Naive thymus-derived CD8-positive, alpha-beta T cell (primary cell): ENCODE measurements around the gene IFI27L2. TPM values are rescaled to one million over a fixed set of nuclear protein-coding genes. Genes with fewer than 3 reads are reported as not detected.

Experiments used
- ATAC-seq, 2 donors: fragments of 150-1000 bp; cut with Tn5 transposase in 1 of 2; sonication (Bioruptor Pico), chemical (Tn5 transposase) in 1 of 2; 1 replicate in 1 of 2; 2 replicates in 1 of 2; pipeline ENCODE4 v1.10.0; 2021; ENCODE audit warnings: mild to moderate bottlenecking in 2 of 2, moderate library complexity in 2 of 2
- POLR2A ChIA-PET: fragments of 350-600 bp; sonication (Branson Sonifier 250); formaldehyde crosslinking; loops from one replicate; lab custom pipeline; 2021; ENCODE audit warnings: antibody characterized with exemption; lab: Charles Lee
- DNase-seq, 10 donors: peaks; one replicate each; pipeline versions ENCODE4 v3.0.0 to v3.0.0-alpha.2; 2020 to 2022
- H3K27ac Mint-ChIP-seq, 10 donors: one replicate each; pipeline ENCODE4 v1.8.0; 2020 to 2022; ENCODE audit warnings: mild to moderate bottlenecking in 10 of 10, mixed read lengths in 10 of 10, moderate library complexity in 4 of 10, inconsistent platforms in 1 of 10
- H3K27me3 Mint-ChIP-seq, 5 donors: one replicate each; pipeline ENCODE4 v1.8.0; 2021 to 2022; ENCODE audit warnings: mixed read lengths in 5 of 5
- H3K36me3 Mint-ChIP-seq, 3 donors: one replicate each; pipeline ENCODE4 v1.8.0; 2020 to 2022; ENCODE audit warnings: mixed read lengths in 3 of 3, mild to moderate bottlenecking in 2 of 3, inconsistent platforms in 1 of 3
- H3K4me1 Mint-ChIP-seq, 4 donors: one replicate each; pipeline ENCODE4 v1.8.0; 2021 to 2022; ENCODE audit warnings: mixed read lengths in 4 of 4
- H3K4me3 Mint-ChIP-seq, 10 donors: one replicate each; pipeline ENCODE4 v1.8.0; 2020 to 2022; ENCODE audit warnings: mild to moderate bottlenecking in 10 of 10, mixed read lengths in 10 of 10, moderate library complexity in 6 of 10, inconsistent platforms in 1 of 10
- H3K9me3 Mint-ChIP-seq, 9 donors: one replicate each; pipeline ENCODE4 v1.8.0; 2020 to 2022; ENCODE audit warnings: mixed read lengths in 9 of 9, mild to moderate bottlenecking in 3 of 9, inconsistent platforms in 1 of 9, moderate library complexity in 1 of 9
- polyA plus RNA-seq, 3 donors: library from polyadenylated mRNA; unstranded; fragments of 300-500 nt; fragmentation: Illumina TruSeq; gene quantifications; one replicate each; pipeline ENCODE4 v1.2.3, GENCODE V29; 2021
- total RNA-seq, 8 experiments: library from RNA in 2 of 8; stranded (reverse) in 2 of 8; gene quantifications; one replicate each; pipeline ENCODE4 v1.2.3 and lab custom pipeline; 2021 to 2026

The IFI27L2 gene
- total and polyA plus RNA-seq, 5 experiments from 2014 or later: 27.5 to 86.5 (median 59.3) TPM

GRCh38 chr14:94089479-94089878 is 39.9 kb downstream of the IFI27L2 start:
- Mint-ChIP-seq H3K27me3 (peaks cover 0 to 2% (median 0%) of the 10 kb centered on the region in 5 donors), H3K27ac (no peak overlapping the region), H3K9me3 (no peaks in the 10 kb centered on the region), H3K4me3 (no peak overlapping the region), H3K4me1 (peaks cover 0 to 2% (median 0%) of the 10 kb centered on the region in 4 donors), H3K36me3 (peaks cover 0 to 5% (median 0%) of the 10 kb centered on the region in 3 donors)
- DNase-seq (no peak), ATAC-seq (no peak)
- POLR2A ChIA-PET: interaction anchor here (1.1 kb wide), 1 partner anchor 8 kb away, joined by 4 read pairs; the partner anchor contains the start of genes DDX24 and IFI27L1

DNA sequence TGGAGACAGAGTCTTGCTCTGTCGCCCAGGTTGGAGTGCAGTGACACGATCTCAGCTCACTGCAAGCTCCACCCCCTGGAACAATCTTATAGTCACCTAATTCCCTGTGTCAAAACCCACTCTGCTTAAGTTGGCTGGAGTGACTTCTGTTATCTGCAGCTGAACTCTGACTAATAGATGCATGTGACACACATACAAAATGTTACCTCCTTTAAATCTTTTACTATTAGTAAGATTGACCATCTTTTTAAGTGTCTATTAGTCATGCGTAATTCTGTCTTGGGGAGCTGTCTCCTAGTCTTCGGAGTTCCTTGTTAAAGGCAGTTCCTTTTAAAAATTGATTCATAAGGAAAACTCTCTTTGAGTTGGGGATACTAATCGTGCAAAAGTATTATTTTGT is 40.9 kb downstream of the IFI27L2 start:
- DNase-seq (no peak), ATAC-seq (no peak)
- Mint-ChIP-seq H3K27me3 (no peaks in the 10 kb centered on the region), H3K27ac (no peak overlapping the region), H3K4me1 (peaks cover 0 to 3% (median 0%) of the 10 kb centered on the region in 4 donors), H3K36me3 (peaks cover 0 to 5% (median 0%) of the 10 kb centered on the region in 3 donors), H3K9me3 (no peaks in the 10 kb centered on the region), H3K4me3 (no peak overlapping the region)
- POLR2A ChIA-PET: no interaction called here

DNA sequence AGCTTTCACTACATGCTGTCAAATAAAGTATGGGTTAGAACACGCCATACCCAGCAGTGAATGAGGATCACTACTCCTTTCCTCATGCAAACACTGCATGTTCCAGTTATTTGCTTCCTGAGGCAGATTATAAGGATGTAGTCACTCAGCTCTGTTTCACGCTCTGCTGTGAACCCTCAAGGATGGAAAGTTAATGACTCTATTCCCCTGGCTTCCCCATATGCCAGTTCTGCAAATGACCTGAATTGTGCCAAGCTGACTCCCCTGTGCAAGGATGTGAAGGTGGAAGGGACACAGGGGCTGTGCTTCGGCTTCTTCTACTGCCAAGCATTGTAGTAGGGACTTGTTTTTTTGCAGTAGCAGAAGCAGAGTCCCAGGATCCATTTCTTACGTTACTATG is 41.5 kb downstream of the IFI27L2 start:
- no peak overlapping the region for H3K27ac Mint-ChIP-seq
- H3K27me3 Mint-ChIP-seq: no peaks in the 10 kb centered on the region
- no peak for ATAC-seq
- POLR2A ChIA-PET: no interaction called here
- DNase-seq: no peak
- no peak overlapping the region for H3K4me3 Mint-ChIP-seq
- H3K36me3 Mint-ChIP-seq: peaks cover 0 to 5% (median 0%) of the 10 kb centered on the region in 3 donors
- H3K4me1 Mint-ChIP-seq: peaks cover 0 to 3% (median 1%) of the 10 kb centered on the region in 4 donors
- H3K9me3 Mint-ChIP-seq: no peaks in the 10 kb centered on the region

- POLR2A ChIA-PET: interaction anchor here (0.5 to 2.8 kb wide), 13 partner anchors 8 to 99 kb away, joined by 3 to 18 read pairs (median 3); partner anchors contain the start of genes IFI27L2 and OTUB2
- Mint-ChIP-seq H3K9me3 (no peaks in the 10 kb centered on the region), H3K27ac (peak overlapping the region; percentile 94 to 100 (median 99)), H3K4me1 (peaks cover 28 to 48% (median 46%) of the 10 kb centered on the region in 4 donors), H3K4me3 (peak overlapping the region; percentile 89 to 100 (median 99)), H3K27me3 (no peaks in the 10 kb centered on the region), H3K36me3 (peaks cover 19 to 29% (median 28%) of the 10 kb centered on the region in 3 donors)
- ATAC-seq (peak; percentile 17 to 18), DNase-seq (no peak)
These were observed 48.0 kb downstream of the IFI27L2 start for GRCh38 chr14:94081386-94081820.

DNA sequence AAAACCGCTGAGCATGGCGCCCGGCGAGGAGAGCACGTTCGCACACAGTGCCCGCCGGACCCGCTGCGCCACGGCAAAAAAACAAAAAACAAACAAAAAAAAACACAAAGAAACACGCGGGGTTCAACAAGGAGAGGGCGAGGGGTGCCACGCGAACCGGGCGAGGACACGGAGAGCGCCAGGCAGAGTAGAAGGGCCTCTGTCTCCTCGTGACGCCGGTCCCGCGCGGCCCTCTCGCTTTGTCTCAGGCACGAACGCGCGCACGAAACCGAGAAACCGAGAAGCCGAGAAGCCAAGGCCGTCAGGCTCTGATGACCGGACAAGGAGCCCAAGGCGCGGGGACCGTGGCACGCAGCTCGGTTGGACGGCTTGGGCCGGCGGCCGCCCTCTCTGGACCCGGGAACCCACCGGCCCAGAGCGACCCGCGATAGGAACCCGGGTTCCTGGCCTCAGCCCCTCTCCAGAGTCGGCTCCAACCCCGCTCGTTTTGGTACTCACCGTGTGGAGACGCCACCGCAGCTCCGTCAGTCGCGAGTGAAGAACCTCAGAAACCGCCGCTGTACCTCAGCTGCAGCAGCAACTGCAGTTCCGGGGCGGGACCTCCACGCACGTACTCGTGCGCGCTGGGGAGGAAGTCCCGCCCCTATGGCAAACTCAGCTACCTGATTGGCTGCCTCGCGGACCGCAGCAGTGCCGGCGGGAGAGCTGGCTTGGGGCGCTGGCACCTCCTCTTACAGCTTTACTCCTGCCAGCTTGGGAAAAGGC is 48.6 kb downstream of the IFI27L2 start, which contains the start of the genes DDX24 and IFI27L1:
Gene DDX24 (minus strand): TSS at position 582 of the 765 bp plus-strand sequence. CDS start 1,460 bp downstream, outside the sequence.
Gene IFI27L1 (plus strand): TSS at position 690 of the 765 bp plus-strand sequence. CDS start 15,628 bp downstream, outside the sequence.
- Mint-ChIP-seq H3K4me1 (peaks cover 28 to 54% (median 49%) of the 10 kb centered on the region in 4 donors), H3K27me3 (no peaks in the 10 kb centered on the region), H3K4me3 (peak within 1 kb of the TSS; percentile 89 to 100 (median 99)), H3K9me3 (no peaks in the 10 kb centered on the region), H3K27ac (peak within 1 kb of the TSS; percentile 94 to 100 (median 99)), H3K36me3 (peaks cover 19 to 34% (median 28%) of the 10 kb centered on the region in 3 donors)
- POLR2A ChIA-PET: interaction anchor here (0.5 to 2.8 kb wide), 16 partner anchors 9 to 141 kb away, joined by 3 to 18 read pairs (median 3); partner anchors contain the start of genes IFI27L2 and OTUB2
- DNase-seq (peak; percentile 92 to 98 (median 96)), ATAC-seq (peak; percentile 87 to 90)

DNA sequence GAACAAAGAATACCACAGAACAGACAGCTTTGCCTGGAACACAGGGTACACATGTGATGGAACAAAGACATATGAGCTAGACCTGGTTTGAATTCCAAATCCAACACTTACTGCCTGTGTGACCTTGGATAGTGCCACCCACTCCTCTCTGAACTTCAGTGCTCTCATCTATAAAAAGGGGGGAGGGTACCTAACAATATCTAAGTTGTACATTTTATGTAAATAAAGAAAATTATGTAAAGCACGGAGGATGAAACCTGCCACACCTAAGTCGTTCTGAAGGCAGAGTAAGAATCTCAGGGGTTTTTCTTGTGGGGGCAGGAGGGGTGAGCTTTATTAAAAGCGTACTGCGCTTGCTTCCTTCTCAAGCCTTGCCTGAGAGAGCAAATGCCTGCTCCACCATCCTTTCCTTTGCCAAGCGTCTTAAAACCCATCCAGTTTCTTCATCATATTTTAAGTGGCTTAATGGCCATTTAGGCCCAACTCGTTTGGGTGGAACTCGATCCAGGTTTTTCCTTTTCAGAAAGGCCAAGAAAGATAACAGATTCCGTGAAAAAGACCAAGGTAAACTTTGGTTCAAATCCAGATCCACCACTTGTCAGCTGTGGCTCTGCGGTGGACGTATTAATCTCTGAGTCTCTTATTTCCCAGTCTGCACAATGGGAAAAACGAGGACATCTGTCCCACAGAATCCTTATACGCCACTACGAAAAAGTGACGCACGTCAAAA is 49.3 kb downstream of the IFI27L2 start:
- Mint-ChIP-seq H3K27ac (peak overlapping the region; percentile 94 to 100 (median 99)), H3K4me1 (peaks cover 33 to 62% (median 56%) of the 10 kb centered on the region in 4 donors), H3K4me3 (peak overlapping the region; percentile 89 to 100 (median 99)), H3K27me3 (no peaks in the 10 kb centered on the region), H3K36me3 (peaks cover 26 to 41% (median 34%) of the 10 kb centered on the region in 3 donors), H3K9me3 (peaks cover 0 to 7% (median 7%) of the 10 kb centered on the region in 9 donors)
- DNase-seq (peak in 5 of 10 donors; percentile 4 to 61 (median 57)), ATAC-seq (peak in 1 of 2 donors; percentile 43)
- POLR2A ChIA-PET: interaction anchor here (0.7 to 2.8 kb wide), 9 partner anchors 12 to 1077 kb away, joined by 3 to 18 read pairs (median 3); partner anchors contain the start of genes DICER1, IFI27L2 and OTUB2

DNA sequence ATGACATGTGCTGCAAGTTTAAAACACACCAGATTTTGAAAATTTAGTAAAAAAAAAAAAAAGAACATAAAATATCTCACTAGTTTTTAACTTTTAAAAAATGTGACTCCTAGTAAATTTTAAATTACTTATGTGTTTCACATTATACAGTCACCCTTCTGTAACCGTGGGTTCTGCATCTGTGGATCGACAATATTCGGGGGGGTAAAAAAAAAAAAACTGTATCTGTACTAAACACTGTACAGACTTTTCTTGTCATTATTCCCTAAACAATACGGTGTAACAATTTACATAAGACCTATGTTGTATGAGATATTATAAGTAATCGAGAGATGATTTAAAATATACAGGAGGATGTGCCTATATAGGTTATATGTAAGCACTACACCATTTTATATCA is 51.6 kb downstream of the IFI27L2 start:
- Mint-ChIP-seq H3K36me3 (peaks cover 35 to 51% (median 49%) of the 10 kb centered on the region in 3 donors), H3K4me3 (peak overlapping the region; percentile 89 to 100 (median 99)), H3K27me3 (no peaks in the 10 kb centered on the region), H3K27ac (peak overlapping the region in 6 of 10 donors; percentile 17 to 74 (median 42)), H3K4me1 (peaks cover 31 to 78% (median 61%) of the 10 kb centered on the region in 4 donors), H3K9me3 (peaks cover 0 to 19% (median 16%) of the 10 kb centered on the region in 9 donors)
- DNase-seq: no peak
- no peak for ATAC-seq
- POLR2A ChIA-PET: no interaction called here

Other genes with a start within 250 kb of the IFI27L2 start
- not detected for gene FAM181A, start 202.3 kb downstream of the IFI27L2 start, total RNA-seq
- not detected for gene FAM181A, start 202.3 kb downstream of the IFI27L2 start, polyA plus RNA-seq
- 1 to 10 TPM; 1.5 to 1.8 TPM for gene ASB2, start 153.0 kb downstream of the IFI27L2 start, total RNA-seq
- gene ASB2, start 153.0 kb downstream of the IFI27L2 start, polyA plus RNA-seq: 1 to 10 TPM in 1 of 3 donors, not detected in 2; 2.0 TPM
- gene CCDC197, start 132.3 kb downstream of the IFI27L2 start, total RNA-seq: not detected
- gene CCDC197, start 132.3 kb downstream of the IFI27L2 start, polyA plus RNA-seq: not detected
- under 1 TPM; 0.16 to 0.22 TPM for gene OTUB2, start 103.3 kb downstream of the IFI27L2 start, total RNA-seq
- gene OTUB2, start 103.3 kb downstream of the IFI27L2 start, polyA plus RNA-seq: under 1 TPM; 0.10 to 0.23 (median 0.11) TPM
- gene DDX24, start 48.4 kb downstream of the IFI27L2 start, total RNA-seq: 100 to 1,000 TPM; 315 to 319 TPM
- gene DDX24, start 48.4 kb downstream of the IFI27L2 start, polyA plus RNA-seq: 100 to 1,000 TPM; 185 to 274 (median 244) TPM
- 1 to 10 TPM; 6.9 to 8.4 TPM for gene IFI27L1, start 48.3 kb downstream of the IFI27L2 start, total RNA-seq
- gene IFI27L1, start 48.3 kb downstream of the IFI27L2 start, polyA plus RNA-seq: 1 to 10 TPM; 4.3 to 7.9 (median 6.6) TPM
- 1 to 10 TPM in 1 of 2 experiments, not detected in 1; 1.8 TPM for gene IFI27, start 18.9 kb downstream of the IFI27L2 start, total RNA-seq
- not detected for gene IFI27, start 18.9 kb downstream of the IFI27L2 start, polyA plus RNA-seq
- 1 to 10 TPM in 1 of 2 experiments, under 1 TPM in 1; 0.52 to 1.5 TPM for gene PPP4R4, start 44.7 kb upstream of the IFI27L2 start, total RNA-seq
- under 1 TPM in 2 of 3 donors, not detected in 1; 0.07 to 0.16 TPM for gene PPP4R4, start 44.7 kb upstream of the IFI27L2 start, polyA plus RNA-seq
- not detected for gene SERPINA10, start 163.7 kb upstream of the IFI27L2 start, total RNA-seq
- not detected for gene SERPINA10, start 163.7 kb upstream of the IFI27L2 start, polyA plus RNA-seq
- gene SERPINA6, start 193.7 kb upstream of the IFI27L2 start, total RNA-seq: not detected
- gene SERPINA6, start 193.7 kb upstream of the IFI27L2 start, polyA plus RNA-seq: not detected
- not detected for gene SERPINA2, start 237.1 kb upstream of the IFI27L2 start, total RNA-seq
- not detected for gene SERPINA2, start 237.1 kb upstream of the IFI27L2 start, polyA plus RNA-seq